Femur (tissue), 1 donor: ENCODE results near the gene METTL1.
"Not testable (repeated sequence)": the region's sequence is repeated elsewhere in the genome, so short reads cannot be mapped to it uniquely, and the experiment has no call there.

Experiments used
- DNase-seq: peaks from one replicate; pipeline ENCODE4 v3.0.0-alpha.2; 2017

METTL1 gene

DNA sequence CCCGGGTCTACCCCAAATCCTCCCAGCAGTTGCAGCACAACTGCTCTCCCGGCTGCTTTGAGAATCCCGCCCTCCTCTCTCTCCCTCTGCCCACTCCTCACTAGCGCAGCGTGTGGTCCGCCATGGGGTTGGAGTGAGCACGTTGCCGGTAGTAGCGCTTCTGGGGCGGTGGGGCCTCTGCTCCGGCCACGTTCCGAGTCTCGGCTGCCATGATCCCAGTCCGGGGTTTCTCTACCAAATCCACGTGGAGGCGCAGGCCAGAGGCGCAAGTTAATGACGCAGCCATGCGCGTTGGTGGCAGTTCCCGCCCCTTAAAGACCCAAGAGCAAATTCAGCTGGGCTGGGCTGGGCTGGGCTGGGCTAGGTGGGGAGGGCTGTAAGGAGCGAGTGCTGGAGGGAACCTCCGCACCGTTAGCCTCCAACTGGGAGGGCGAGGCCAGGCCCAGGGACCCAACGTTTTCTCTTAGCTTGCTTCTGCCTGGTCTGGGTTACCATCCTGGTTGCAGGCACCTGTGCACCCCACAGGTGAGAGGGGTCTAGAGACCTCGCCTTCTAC lies at the start of gene METTL1:
Gene METTL1, minus strand, starts transcription at position 233 of the 556 bp plus-strand sequence. Its CDS starts 22 bp downstream, at position 211.
- DNase-seq: peak; percentile 98

- DNase-seq: not testable (repeated sequence)
These were observed 49.1 kb upstream of the METTL1 start for GRCh38 chr12:57821015-57821414.

- DNase-seq: not testable (repeated sequence)
These were observed 48.2 kb upstream of the METTL1 start for GRCh38 chr12:57820119-57820518.

GRCh38 chr12:57817990-57818331 lies 46.1 kb upstream of the METTL1 start:
- not testable (repeated sequence) for DNase-seq

GRCh38 chr12:57817261-57817989 lies 45.5 kb upstream of the METTL1 start:
- DNase-seq: no peak

DNA sequence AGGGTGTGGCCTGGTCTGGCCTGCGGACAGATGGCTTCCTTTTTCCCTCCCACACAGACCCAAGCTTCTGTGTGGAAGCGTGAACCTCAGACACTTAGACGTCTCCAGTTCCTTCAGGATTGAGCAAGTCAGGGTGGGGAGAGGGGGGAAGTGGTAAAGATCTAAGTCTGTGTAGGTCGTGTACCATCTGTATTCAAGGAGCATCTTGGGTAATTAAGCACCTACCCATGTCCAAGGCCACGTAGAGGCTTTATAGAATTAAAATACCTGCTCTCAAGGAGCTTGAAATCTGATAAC lies 44.9 kb upstream of the METTL1 start:
- no peak for DNase-seq

- DNase-seq: no peak
These were observed 44.3 kb upstream of the METTL1 start for GRCh38 chr12:57816001-57816854.

GRCh38 chr12:57815177-57816000 lies 43.5 kb upstream of the METTL1 start:
- DNase-seq: no peak

DNA sequence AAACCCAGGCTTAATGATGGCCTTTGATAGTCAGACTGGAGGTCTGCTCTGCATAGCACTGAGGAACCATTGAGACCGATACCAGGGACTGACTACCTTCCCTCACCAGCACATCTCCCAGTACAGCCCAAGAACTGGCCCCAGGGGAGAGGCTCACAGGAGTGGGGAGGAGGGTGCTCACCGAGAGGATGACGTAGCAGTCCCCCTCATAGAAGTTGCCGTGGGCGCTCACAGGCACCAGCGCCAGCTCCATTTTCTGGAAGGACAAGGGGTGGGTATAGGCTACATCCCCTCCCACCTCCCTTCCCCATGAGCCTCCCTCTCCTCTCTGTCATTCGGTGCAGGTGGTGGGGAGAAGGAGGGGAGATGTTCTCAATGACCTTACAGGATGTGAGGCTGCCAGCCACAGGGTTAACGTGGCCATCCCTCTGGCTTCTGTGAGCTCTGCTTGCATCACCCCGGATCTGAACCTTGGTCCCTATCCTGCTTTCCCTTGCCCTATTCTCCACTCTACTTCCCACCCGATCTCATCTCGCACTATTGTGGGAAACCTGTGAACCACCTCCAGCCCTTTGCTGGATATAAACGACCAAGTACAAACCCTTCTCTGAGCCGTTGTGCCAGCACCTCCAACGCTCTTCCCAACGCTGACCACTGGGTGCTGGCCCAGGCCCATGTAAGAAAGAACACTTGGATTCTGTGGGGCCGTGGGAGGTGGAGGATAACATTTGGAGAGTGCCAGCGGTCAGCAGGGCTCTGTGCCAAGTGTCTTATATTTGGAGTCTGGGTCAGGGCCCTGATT lies 42.3 kb upstream of the METTL1 start:
- DNase-seq: peak; percentile 60

GRCh38 chr12:57813111-57813970 lies 41.4 kb upstream of the METTL1 start:
- no peak for DNase-seq

DNA sequence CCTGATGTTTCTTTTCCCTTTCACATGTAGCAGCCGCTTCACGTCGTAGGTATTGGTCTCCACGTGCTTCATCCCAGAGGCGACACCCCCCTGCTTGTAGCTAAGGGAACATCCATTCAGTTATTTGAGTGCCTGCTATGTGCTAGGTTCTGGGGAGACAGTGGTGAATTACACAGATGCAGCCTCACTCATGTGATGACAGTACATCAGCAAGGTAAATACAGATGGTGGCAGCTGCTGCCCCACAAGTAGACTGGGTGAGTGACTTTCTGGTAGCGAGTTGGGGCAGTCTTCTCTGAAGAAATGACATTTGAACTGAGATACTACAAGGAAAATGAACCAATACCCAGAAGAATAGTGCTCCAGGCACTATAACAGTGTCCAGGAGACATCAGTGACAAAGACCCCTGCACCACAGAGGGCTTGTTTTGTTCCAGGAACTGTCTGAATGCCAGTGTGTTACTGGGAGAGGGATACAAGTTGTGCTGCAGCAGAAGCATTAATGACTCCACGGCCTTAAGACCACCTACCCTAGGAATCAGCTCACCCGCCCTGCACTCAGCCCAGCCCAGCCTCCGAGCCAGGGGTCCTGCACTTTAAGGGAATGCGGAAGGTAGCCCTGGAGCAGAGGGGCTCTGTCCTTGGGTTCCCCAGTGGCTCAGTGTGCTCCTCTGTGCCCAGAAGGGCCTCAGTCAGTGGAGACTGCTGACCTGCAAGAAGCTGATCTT lies 39.3 kb upstream of the METTL1 start:
- no peak for DNase-seq

GRCh38 chr12:57810450-57810849 lies 38.5 kb upstream of the METTL1 start:
- DNase-seq: no peak

GRCh38 chr12:57809425-57809824 lies 37.5 kb upstream of the METTL1 start:
- DNase-seq: no peak

GRCh38 chr12:57808351-57808750 lies 36.4 kb upstream of the METTL1 start:
- DNase-seq: no peak

DNA sequence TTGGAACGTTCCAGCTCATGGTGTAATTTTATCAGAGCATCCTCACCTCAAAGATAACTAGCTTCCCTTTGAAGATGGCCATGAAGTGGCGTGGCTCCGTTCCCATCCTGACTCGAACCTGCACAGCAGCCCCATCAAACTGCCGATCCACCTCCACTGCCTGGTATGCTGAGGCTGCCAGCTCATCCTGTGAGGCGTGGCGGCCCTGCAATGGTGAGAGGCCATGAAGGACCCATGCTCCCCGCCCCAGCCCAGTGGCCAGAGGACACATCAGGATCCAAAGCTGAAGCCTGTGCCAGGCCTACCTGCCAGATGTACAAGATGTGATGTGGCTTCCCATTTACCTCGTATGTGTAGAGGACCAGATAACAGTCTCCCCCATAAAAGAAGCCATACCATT lies 35.4 kb upstream of the METTL1 start:
- no peak for DNase-seq

- no peak for DNase-seq
These were observed 34.8 kb upstream of the METTL1 start for GRCh38 chr12:57806677-57807076.

- no peak for DNase-seq
These were observed 31.5 kb upstream of the METTL1 start for GRCh38 chr12:57803319-57803893.

- DNase-seq: no peak
These were observed 30.7 kb upstream of the METTL1 start for GRCh38 chr12:57802607-57803006.

GRCh38 chr12:57800965-57801364 lies 29.1 kb upstream of the METTL1 start:
- DNase-seq: no peak

GRCh38 chr12:57797933-57798332 lies 26.0 kb upstream of the METTL1 start:
- no peak for DNase-seq
